ENCODE measurements around the gene BRD4. TPM values are rescaled to one million over a fixed set of nuclear protein-coding genes. Genes with fewer than 3 reads are reported as not detected.

Gene BRD4
- total RNA-seq, 2 donors from 2014 or later: 45.6 to 76.0 TPM

GRCh38 chr19:15245370-15246197 lies 86.8 kb downstream of the BRD4 start:
- Histone ChIP-seq H3K27ac (no peak overlapping the region), H3K27me3 (replicated peaks; ENCODE audit: insufficient read depth) (no peaks in the 10 kb centered on the region), H3K36me3 (peaks cover 0 to 3% of the 10 kb centered on the region in 2 donors), H3K4me3 (no peak overlapping the region), H3K4me1 (replicated peaks) (peaks cover 11% of the 10 kb centered on the region), H3K9me3 (no peaks in the 10 kb centered on the region)
- DNase-seq (ENCODE audit: low spot score): no peak
- TF ChIP-seq CTCF (IDR thresholded peaks at IDR 0.05) (no peak), POLR2A (IDR thresholded peaks at IDR 0.05) (no peak), POLR2AphosphoS5 (IDR thresholded peaks at IDR 0.05) (no peak)
- WGBS: 91% methylated on average over 18 of the region's 20 CpGs
- intact Hi-C loops (cut with DNase I): no loop called here

GRCh38 chr19:15244808-15245207 lies 87.5 kb downstream of the BRD4 start:
- H3K4me1 ChIP-seq (replicated peaks): peaks cover 11% of the 10 kb centered on the region
- intact Hi-C loops (cut with DNase I): no loop called here
- 79% methylated on average over 7 of the region's 7 CpGs for WGBS

GRCh38 chr19:15244106-15244803 lies 88.1 kb downstream of the BRD4 start:
- intact Hi-C loops (cut with DNase I): no loop called here
- Histone ChIP-seq H3K4me3 (no peak overlapping the region), H3K27me3 (replicated peaks; ENCODE audit: insufficient read depth) (no peaks in the 10 kb centered on the region), H3K27ac (no peak overlapping the region), H3K4me1 (replicated peaks) (peaks cover 7% of the 10 kb centered on the region), H3K9me3 (no peaks in the 10 kb centered on the region), H3K36me3 (peaks cover 4 to 8% of the 10 kb centered on the region in 2 donors)
- 87% methylated on average over 22 of the region's 24 CpGs for WGBS
- no peak for DNase-seq (ENCODE audit: low spot score)
- TF ChIP-seq CTCF (IDR thresholded peaks at IDR 0.05) (no peak), POLR2A (IDR thresholded peaks at IDR 0.05) (no peak), POLR2AphosphoS5 (IDR thresholded peaks at IDR 0.05) (no peak)

More at GRCh38 chr19:15244808-15245207, 87.5 kb downstream of the BRD4 start:
- peaks cover 0 to 3% of the 10 kb centered on the region in 2 donors for H3K36me3 ChIP-seq
- no peaks in the 10 kb centered on the region for H3K27me3 ChIP-seq (replicated peaks; ENCODE audit: insufficient read depth)
- no peak for DNase-seq (ENCODE audit: low spot score)
- no peaks in the 10 kb centered on the region for H3K9me3 ChIP-seq
- TF ChIP-seq POLR2AphosphoS5 (IDR thresholded peaks at IDR 0.05): no peak
- H3K27ac ChIP-seq: no peak overlapping the region
- H3K4me3 ChIP-seq: no peak overlapping the region

- TF ChIP-seq POLR2A (IDR thresholded peaks at IDR 0.05) (no peak), POLR2AphosphoS5 (IDR thresholded peaks at IDR 0.05) (no peak), CTCF (IDR thresholded peaks at IDR 0.05) (no peak)
Observed at GRCh38 chr19:15243236-15243957, 88.9 kb downstream of the BRD4 start.

More at GRCh38 chr19:15243236-15243957, 88.9 kb downstream of the BRD4 start:
- no peaks in the 10 kb centered on the region for H3K27me3 ChIP-seq (replicated peaks; ENCODE audit: insufficient read depth)
- H3K9me3 ChIP-seq: no peaks in the 10 kb centered on the region
- no peaks in the 10 kb centered on the region for H3K4me1 ChIP-seq (replicated peaks)
- no peak overlapping the region for H3K4me3 ChIP-seq
- no peak overlapping the region for H3K27ac ChIP-seq
- peaks cover 12 to 13% of the 10 kb centered on the region in 2 donors for H3K36me3 ChIP-seq
- intact Hi-C loops (cut with DNase I): no loop called here
- 89% methylated on average over 17 of the region's 17 CpGs for WGBS
- no peak for DNase-seq (ENCODE audit: low spot score)

Data from prostate gland (tissue), 2 donors.